ENCODE data around the gene FGFR2.

The FGFR2 gene

GRCh38 chr10:121449482-121449924 is 148.7 kb downstream of the FGFR2 start:
- no peak for DNase-seq (ENCODE audit: low read depth)
- TF ChIP-seq, protein P1, sequence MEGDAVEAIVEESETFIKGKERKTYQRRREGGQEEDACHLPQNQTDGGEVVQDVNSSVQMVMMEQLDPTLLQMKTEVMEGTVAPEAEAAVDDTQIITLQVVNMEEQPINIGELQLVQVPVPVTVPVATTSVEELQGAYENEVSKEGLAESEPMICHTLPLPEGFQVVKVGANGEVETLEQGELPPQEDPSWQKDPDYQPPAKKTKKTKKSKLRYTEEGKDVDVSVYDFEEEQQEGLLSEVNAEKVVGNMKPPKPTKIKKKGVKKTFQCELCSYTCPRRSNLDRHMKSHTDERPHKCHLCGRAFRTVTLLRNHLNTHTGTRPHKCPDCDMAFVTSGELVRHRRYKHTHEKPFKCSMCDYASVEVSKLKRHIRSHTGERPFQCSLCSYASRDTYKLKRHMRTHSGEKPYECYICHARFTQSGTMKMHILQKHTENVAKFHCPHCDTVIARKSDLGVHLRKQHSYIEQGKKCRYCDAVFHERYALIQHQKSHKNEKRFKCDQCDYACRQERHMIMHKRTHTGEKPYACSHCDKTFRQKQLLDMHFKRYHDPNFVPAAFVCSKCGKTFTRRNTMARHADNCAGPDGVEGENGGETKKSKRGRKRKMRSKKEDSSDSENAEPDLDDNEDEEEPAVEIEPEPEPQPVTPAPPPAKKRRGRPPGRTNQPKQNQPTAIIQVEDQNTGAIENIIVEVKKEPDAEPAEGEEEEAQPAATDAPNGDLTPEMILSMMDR (conservative IDR thresholded peaks at IDR 0.05; ENCODE audit: control insufficient read depth, insufficient read depth, low read depth, low read length) = no peak
- no peak overlapping the region for H3K4me3 ChIP-seq (ENCODE audit: control insufficient read depth, low read depth, low read length)

DNA sequence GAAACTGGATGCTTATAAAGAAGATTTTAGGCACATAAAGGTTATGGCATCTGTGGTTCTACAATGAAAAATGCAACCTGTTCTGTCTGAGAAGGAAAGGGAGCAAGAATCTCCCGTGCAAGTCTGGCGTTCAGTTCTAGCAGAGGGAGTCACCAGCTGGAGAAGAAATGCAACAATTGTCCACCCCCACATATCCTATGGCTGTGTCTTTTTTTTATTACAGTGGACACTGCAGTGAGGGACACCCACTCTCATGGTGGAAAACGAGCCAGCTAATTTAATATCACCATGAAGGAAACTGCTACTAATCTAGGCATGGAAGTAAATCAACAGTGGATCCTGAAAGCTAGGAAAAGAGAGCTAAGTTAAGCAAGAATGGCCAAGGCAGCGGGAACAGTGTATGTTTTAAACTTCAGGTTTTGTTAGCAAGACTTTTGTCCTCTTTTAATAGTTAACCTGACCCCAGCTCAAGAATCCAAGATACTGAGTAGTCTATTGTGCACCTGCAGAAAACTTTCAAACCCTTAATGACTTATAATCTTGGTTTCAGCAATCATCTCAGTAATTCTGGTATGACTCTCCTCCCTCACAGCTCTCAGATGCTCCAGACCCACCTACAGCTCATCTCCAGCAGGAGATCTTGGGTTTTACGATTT is 149.3 kb downstream of the FGFR2 start:
- no peak overlapping the region for H3K4me3 ChIP-seq (ENCODE audit: control insufficient read depth, low read depth, low read length)
- TF ChIP-seq, protein P1 (conservative IDR thresholded peaks at IDR 0.05; ENCODE audit: control insufficient read depth, insufficient read depth, low read depth, low read length) = no peak
- no peak for DNase-seq (ENCODE audit: low read depth)

DNA sequence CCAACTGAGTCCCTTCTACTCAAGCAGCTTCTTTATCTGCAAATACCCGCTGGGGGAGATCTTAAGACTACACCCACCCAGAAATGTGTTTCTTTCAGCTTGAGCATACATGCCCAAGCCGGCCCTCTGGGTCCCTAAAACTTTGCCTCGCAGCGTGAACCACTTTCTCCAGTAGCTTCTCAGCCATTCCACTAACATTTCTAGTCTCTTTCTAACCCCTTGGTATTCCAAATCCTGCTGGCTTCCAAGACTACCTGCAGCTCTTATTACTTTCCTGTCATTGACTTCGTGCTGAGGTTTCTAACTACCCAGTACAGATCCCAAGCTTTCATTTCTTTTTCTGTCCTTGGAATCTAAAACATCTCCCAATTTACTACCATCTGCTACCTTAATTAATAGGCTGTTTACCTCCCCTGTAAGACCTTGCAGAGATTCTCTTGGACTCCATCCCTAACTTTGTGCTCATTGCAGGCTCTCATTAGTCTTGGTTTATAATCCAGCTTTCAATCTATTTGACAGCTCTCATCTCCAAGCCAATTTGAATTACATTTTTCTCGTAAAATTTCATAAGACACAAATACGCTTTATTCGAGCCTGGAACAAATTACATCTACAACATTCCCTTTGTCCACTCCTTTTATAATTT is 153.6 kb downstream of the FGFR2 start:
- no peak overlapping the region for H3K4me3 ChIP-seq (ENCODE audit: control insufficient read depth, low read depth, low read length)
- DNase-seq (ENCODE audit: low read depth) = no peak
- TF ChIP-seq, protein P1 (conservative IDR thresholded peaks at IDR 0.05; ENCODE audit: control insufficient read depth, insufficient read depth, low read depth, low read length) = no peak

GRCh38 chr10:121442086-121442935 is 155.9 kb downstream of the FGFR2 start:
- DNase-seq (ENCODE audit: low read depth) = no peak
- TF ChIP-seq, protein P1 (conservative IDR thresholded peaks at IDR 0.05; ENCODE audit: control insufficient read depth, insufficient read depth, low read depth, low read length) = no peak

GRCh38 chr10:121440461-121440860 is 157.8 kb downstream of the FGFR2 start:
- no peak for DNase-seq (ENCODE audit: low read depth)
- TF ChIP-seq, protein P1 (conservative IDR thresholded peaks at IDR 0.05; ENCODE audit: control insufficient read depth, insufficient read depth, low read depth, low read length) = no peak
- no peak overlapping the region for H3K4me3 ChIP-seq (ENCODE audit: control insufficient read depth, low read depth, low read length)

More at GRCh38 chr10:121442086-121442935, 155.9 kb downstream of the FGFR2 start:
- H3K4me3 ChIP-seq (ENCODE audit: control insufficient read depth, low read depth, low read length) = no peak overlapping the region

- H3K4me3 ChIP-seq (ENCODE audit: control insufficient read depth, low read depth, low read length) = no peak overlapping the region
- TF ChIP-seq, protein P1 (conservative IDR thresholded peaks at IDR 0.05; ENCODE audit: control insufficient read depth, insufficient read depth, low read depth, low read length) = no peak
- no peak for DNase-seq (ENCODE audit: low read depth)
These were observed 159.9 kb downstream of the FGFR2 start for GRCh38 chr10:121438333-121438732.

Measured in fibroblast of mammary gland (primary cell).